ENCODE measurements around the gene OSBPL6.

Gene OSBPL6

DNA sequence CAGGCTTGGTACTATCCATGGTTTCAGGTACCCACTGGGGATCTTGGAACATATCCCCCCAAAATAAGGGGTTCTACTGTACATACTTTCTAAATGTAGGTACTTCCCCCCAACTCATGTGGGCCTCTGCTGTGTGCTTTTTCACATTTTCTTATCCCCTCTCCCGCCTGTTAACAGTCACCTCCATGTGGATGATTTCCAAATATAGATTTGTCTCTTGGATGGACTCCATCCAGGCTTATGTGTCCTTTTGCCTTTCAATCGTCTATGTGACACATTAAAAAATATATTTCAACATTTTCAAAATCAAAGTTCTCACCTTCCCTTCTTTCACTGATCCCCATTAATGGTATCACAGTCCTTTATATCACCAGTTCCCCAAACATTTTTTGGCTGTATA, 44.4 kb downstream of the OSBPL6 start:
- DNase-seq (ENCODE audit: low read depth in 2 of 2): no peak

DNA sequence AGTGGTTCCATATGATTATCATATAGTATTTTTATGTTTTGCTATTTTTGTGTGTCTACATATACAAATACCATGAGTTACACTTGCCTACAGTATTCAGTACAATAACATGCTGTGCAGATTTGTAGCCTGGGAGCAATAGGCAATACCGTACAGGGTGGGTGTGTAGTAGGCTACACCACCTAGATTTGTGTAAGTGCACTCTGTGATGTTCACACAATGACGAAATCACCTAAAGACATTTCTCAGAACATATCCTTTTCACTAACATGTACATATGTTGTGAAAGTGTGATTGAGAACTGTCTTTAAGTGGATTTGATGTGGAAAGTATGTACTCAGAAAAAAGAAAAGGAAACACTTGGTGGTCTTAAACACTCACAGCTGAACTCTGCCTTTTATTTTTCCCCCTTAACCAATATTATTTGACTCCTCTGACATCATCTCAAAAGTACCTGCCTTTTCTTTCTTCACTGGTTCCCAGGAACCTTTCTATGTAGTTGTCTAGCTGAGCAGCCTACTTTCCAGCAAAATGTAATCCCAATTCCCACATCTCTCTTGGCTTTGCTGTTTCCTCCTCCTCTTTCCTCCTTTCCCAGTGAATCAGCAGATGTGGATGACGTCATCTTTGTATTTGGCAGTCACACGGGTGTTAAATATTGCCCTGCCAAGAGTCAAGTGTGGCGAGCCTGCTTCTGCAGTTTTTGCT, 47.7 kb downstream of the OSBPL6 start:
- DNase-seq (ENCODE audit: low read depth in 2 of 2): no peak

DNA sequence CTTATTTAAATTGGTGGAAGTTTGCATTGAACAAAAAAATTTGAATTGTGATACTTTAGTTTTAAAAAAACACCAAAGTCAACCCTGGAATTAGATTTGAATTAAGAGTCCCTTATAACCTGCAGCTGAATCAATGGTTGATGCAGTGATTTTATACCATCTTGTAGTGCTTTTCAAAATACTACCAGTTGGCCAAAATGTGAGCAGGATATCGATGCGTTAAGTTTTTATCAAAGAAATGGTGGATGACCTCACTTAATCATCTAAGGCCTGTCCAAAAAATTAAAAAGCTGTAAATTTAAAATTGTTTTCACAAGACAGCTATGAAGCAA, 48.2 kb downstream of the OSBPL6 start:
- no peak for DNase-seq (ENCODE audit: low read depth in 2 of 2)

DNA sequence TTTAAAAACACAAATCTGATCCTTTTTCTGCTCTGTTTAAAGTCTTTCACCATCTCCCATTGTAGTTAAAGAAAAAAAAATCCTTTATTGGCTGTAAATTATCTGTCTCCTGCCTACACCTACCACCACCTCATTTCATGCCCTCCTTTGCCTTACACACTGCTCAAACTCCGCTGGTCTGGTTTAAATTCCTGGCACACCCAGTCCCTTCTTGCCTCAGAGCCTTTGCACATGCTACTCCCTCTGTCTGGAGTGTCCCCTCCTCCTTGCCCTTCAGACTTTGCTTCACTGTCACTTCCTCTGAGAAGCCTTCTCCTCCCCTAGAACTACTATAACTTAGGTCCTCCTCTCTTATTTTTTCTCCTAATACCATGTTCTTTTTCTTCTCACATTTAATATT, 49.6 kb downstream of the OSBPL6 start:
- DNase-seq (ENCODE audit: low read depth in 2 of 2): no peak

DNA sequence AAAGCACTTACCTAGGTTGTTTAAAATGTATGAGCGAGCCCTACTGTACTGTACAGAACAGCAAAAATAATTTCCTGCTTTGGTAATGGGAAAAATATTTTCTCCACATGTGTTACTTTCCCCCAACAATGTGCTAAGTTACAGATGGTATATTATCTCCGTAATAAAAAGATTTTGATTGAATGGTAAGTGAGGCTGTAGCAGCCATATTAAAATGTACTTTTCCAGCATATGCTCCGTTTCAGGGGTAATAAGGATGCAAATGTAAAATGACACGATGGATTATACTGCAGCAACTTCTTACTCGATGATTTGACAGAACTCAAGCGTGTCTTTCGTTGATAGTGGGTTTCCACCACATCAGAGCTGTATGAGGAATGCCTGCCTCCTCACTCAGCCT, 50.5 kb downstream of the OSBPL6 start:
- no peak for DNase-seq (ENCODE audit: low read depth in 2 of 2)

DNA sequence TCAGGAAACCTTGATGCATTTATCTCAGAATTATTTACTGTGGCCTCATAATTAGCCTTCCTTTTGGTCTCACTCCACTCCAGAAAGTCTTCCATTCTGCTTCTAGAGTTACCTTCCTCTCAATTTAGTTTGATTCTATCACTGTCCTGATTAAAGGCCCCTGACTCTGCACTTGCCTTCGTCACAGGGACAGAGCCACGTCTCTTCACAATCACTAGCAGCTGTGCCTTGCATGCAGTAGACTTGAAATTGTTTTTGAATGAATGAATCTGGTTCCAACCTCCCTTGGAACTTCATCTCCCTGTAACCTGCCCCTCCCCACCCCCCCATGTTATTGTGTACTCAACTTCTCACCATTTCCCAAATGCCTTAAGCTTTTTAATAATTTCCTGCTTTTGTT, 52.4 kb downstream of the OSBPL6 start:
- DNase-seq (ENCODE audit: low read depth in 2 of 2): no peak

DNA sequence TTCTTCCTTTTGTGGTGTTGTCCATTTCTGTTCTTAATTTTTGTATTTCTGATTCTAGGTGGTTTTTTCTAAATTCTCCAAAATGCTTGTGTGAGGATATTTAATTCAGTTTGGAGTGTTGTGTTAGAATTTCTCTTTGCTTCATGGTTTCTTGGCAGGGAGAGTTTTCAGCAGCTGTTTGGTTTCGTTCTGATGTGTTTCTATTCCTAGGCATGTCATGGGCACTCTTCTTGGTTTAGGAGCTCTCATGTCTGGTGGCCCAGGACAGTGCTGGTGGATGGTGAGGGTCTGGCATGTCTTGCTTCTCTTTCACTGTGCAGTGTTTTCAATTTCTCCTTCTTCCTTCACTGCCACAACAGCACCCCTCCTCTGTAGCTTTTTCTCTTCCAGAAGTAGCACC, 52.9 kb downstream of the OSBPL6 start:
- no peak for DNase-seq (ENCODE audit: low read depth in 2 of 2)

DNA sequence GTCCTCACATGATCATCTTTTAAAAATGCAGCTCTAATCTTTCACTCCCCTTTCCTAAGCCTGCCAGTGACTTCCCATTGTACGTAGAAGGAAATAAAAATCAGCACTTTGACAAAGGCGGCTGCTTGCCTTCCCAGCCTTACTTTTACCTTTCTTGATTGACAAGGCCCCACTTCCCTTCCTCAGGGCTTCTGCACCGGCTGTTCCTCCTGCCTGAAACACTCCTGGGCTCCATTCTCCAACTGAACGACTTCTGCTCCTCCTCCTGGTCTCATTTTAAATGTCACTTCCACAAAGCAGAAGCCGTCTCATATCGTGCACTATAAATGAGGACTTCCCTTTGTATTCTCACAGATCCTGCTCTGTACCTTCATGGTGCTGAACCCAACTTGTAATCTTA, 56.1 kb downstream of the OSBPL6 start:
- DNase-seq (ENCODE audit: low read depth in 2 of 2): no peak

DNA sequence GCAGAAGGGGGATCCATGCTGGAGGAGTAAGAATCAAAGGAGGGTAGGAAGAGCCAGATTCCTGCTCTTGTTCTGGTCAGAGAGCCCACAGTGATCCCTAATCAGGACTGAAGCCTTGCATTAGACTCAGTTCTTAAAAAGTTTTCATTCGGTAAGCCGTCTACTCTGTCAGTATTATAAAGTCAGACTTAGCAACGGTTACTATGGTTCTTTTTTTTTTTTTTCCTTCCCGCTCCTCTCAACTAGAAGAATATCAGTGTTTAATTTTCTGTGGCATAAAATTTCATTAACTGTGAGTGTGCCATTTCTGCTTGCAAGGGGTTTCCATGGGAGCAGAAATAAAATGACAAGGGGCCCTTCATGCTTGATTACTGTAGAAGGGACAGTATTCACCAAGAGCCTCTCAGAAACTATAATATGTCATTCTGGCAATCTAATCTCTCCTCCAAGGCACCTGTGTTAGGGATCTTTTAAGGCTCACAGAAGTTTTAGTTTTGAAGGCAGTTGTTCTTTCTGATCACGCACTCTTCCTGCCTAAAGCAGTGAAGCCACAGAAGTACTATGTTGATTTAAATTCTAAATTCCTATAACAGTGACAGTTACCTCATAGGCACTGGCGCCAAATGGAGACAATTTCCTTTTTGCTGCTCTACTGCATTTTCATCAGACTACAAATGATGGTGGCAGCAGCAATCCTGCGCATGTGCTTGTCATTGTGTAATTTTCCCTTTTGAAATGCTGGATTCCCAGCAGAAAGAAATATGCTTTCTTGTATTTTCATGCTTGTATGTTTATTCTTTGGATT, 57.0 kb downstream of the OSBPL6 start:
- no peak for DNase-seq (ENCODE audit: low read depth in 2 of 2)

DNA sequence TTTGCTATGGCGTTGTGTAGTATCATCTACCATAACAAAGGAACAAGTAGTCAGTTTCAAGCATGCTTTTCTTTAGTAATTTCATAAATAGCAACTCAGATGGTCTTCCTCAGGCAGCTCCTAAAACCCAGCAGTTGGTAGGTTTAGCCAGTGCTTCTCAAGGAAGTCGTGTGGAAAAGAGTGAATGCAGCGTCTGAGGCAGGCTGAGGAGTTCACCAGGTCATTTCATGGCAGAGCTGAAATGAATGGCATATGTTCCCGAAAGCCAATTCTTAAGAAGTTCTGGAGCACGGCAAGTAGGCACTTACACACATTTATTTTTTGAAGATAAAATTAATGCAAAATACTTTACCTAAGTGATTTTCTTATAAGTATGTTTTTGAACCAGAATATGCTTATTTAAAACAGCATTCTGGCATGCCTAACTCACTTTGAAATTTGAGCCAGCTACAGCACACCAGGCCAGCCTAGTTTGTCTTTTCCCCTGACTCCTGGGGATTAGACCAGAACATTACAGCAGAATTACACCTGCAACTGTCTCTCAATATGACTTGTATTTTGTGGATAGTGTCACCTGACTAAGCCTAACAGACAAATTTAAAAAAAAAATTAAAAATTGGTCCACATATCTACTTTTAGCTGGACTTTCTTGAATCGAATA, 62.2 kb downstream of the OSBPL6 start:
- no peak for DNase-seq (ENCODE audit: low read depth in 2 of 2)

DNA sequence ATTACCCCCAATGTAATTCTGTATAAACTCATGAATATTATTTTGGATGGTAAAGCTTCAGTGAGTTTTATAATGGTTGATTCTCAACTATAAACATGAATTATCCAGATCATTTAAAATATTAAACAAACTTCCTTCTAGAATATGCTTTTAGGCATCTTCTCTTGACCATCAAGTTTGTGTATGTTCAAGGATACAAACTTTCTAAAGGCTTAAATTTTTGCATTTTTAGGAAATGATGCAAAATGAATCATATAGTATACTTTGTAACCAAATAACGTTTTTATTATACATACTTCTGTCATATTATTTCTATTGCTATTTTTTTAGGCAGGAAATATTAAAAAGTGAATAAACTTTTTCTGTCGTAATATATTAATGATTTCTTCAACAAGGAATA, 62.8 kb downstream of the OSBPL6 start:
- no peak for DNase-seq (ENCODE audit: low read depth in 2 of 2)

DNA sequence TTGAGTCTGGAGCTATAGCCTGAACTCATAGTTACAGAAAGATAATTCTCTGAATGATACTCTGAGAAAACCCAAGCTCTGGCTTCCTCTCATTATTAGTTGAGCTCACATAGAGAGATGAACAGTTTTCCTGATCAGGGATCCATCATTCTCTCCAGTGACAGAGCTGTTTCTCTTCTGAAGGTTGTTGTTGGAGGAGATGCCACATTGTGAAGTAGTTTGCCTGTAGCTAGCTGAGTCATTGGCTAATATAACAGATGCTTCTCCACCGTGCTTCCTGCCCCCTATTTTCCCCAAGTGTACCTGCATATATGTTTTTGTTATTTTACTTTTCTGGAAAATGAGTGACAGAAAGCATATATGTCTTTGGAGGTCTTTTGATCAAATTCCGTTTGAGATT, 64.6 kb downstream of the OSBPL6 start:
- DNase-seq (ENCODE audit: low read depth in 2 of 2): no peak

DNA sequence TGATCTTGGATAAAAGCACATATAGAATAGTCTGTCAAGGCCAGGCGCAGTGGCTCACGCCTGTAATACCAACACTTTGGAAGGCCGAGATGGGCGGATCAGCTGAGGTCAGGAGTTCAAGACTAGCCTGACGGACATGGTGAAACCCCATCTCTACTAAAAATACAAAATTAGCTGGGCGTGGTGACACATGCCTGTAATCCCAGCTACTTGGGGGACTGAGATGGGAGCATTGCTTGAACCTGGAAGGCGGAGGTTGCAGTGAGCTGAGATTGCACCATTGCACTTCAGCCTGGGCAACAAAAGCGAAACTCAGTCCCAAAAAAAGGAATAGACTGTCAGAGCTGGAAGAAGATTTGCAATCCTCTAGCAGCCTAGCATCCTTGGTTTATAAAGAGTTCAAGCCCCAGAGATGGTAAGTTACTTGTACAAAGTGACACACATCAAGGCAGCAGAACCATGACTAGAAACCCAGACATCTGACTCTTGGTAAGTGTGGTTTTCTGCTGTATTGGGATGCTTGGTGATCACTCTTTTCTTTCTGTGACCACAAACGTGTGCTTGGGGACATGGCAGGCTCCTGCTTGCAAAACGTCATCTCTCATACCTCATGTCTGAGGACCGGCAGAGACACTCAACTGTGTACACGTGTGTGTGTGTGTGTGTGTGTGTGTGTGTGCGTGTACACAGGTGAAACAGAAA, 69.0 kb downstream of the OSBPL6 start:
- no peak for DNase-seq (ENCODE audit: low read depth in 2 of 2)

DNA sequence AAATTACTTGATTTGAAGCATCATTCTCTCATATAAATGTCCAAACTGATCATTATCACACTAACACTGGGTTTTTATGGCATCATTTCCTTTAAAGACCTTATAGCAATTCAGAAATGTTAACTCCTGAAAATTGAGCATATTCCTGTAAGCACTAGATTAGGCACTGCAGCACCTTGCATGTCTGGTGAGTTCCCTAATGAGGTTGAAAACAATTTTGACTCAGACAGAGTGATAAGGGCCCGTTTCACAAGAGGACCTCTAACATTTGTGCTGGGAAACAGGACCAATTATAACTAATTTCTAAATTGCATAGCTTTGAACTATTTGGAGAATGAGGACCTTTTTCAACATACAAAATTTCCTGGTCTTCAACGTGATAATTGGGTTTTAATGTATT, 69.9 kb downstream of the OSBPL6 start:
- DNase-seq (ENCODE audit: low read depth in 2 of 2): no peak

DNA sequence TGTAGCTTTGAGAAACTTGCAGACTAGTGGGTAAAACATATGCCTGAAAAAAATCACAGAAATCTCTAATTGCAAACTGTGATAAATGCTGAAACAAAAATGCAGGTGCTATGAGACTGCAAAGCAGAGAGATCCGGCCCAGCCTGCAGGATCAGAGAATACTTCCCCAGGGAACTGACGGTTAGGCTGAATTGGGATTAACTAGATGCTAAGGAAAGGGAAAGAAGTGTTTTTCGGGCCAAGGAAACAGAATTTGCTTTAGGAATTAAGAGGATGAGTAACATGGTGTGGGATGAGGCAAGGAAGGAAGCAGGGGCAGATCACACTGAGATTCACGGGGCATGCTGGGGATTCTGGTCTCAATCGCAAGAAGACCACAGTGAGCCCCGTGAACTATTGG, 71.5 kb downstream of the OSBPL6 start:
- no peak for DNase-seq (ENCODE audit: low read depth in 2 of 2)

DNA sequence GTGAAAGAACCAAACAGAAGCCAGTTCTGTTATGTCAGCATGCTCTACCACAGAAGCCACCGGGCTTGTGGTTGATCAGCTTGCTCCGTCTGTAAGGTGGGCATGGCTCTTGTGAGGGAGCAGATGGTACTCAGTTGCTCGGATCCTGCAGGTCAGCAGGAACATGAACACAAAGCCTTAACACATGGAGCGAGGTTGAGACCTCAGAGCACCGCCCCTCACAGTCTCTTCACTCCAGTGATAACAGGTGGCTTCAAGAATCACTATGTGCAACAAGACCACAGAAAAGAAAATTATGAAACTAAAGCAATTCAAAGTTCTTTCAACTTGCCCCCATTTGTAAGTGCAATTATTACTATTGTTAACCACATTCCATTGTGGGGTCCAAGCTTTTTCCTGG, 72.1 kb downstream of the OSBPL6 start:
- no peak for DNase-seq (ENCODE audit: low read depth in 2 of 2)

DNA sequence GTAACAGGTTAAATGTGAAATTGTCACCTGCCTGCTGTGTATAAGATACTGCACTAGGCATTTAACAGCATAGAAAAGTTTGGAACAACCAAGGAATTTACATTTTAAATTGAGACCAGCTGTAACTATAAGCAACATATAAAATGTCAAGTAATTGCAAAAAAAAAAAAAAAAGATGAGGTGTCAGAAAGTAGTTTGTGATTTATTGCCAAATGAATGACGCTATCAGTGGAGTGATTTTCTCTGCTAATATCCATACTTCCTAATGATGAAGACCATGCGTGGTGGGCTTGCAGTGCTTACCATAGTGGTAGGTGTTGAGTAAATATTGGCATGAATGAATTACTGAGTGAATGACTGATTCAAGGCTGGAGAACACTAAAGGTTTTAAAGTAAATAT, 73.3 kb downstream of the OSBPL6 start:
- DNase-seq (ENCODE audit: low read depth in 2 of 2): no peak

DNA sequence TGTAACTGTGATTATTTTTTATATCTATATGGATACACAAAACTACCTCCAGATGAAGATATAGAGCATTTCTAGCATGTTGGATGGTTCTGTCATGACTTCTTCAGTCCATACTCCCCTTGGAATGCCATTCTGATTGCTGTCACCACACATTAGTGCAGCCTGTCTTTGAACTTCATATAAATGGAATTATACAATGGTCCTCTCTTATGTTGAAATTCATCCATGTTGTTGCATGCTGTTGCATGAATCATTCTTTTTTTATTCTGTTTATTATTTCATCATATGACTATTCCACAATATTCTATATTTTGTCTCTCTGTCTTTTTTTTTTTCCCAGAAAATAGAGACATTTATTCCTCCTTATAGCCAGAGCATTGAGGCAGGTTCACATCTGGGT, 74.1 kb downstream of the OSBPL6 start:
- no peak for DNase-seq (ENCODE audit: low read depth in 2 of 2)

DNA sequence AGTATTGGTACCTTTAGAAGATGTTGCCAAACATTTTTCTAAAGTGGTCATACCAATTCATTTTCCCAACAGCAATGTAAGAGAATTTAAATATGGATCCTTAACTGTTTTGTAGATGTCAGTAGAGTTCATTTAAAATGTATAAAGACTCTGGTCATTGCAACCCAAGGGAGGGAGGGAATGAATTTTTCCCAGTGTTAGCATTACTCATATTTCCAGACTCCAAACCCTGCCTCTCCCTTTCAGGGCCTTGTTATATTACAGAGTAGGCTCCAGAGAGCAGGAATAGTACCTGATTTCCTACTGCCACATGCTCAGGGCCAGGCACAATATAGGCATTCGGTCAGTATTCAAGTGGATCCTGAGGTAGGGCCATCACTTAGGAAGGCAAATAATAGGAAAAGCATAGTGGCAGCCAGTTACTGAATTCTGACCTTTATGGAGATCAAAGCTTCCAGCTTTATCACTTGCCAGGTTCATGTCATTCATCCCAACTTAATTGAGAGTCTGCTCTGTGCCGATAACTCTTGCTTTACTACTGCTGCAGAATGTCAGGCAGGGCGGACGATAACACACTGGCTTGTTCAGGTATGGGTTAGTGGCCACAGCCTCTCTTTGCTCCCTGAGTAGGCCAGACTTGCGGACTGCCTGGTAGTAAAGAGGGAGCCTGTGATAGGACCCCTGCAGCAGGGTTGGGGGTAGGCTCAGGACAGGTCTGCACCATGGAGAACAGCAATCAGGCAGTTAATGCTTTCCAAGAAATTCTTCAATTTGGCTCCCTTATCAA, 75.3 kb downstream of the OSBPL6 start:
- no peak for DNase-seq (ENCODE audit: low read depth in 2 of 2)

DNA sequence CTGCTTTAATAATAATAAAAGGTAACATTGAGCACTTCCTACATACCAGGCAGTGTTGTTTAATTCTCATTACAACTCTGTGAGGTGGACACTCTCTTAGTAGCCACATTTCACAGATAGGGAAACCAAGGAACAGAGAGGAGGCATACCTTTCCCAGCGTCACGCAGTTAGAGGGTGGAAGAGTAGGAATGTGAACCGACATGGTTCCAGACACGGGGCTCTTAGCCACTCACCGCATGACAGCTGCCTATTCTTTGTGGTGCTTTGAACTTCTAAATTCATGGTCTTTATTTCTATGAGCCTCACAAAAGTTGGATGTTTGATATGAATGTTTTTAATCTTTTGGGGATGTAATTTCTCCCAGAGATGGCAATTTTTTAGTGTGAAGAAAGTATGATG, 76.0 kb downstream of the OSBPL6 start:
- DNase-seq (ENCODE audit: low read depth in 2 of 2): no peak

DNA sequence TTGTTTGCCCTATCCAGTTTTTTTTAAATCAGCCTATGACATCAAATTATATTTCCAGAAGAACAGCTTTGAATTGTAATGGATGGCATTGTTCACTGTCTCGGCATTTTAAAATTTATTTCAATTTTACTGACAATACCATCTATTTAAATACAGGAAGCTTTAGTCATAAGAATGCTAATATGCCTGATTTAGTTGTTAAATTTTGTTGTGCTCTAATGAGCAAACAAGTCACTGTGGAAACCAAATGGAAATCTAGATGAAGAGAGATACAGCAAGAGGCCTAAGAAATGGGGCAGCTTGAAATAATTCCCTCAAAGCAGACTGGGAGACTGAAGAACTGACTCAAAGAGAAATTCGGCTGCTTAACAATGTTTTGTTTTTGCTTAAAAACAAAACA, 76.8 kb downstream of the OSBPL6 start:
- DNase-seq (ENCODE audit: low read depth in 2 of 2): no peak

All from activated CD4-positive, alpha-beta T cell treated with anti-CD3 and anti-CD28 coated beads for 24 hours (primary cell).